ENCODE results near the gene PIK3CG. TPM values are rescaled to one million over a fixed set of nuclear protein-coding genes. Genes with fewer than 3 reads are reported as not detected.
"Not testable (repeated sequence)": the region's sequence is repeated elsewhere in the genome, so short reads cannot be mapped to it uniquely, and the experiment has no call there.

Gene PIK3CG
- total RNA-seq, 4 donors from 2014 or later = 4.5 to 15.6 (median 7.3) TPM

- no peak for DNase-seq (ENCODE audit: low spot score)
- no peak for ATAC-seq (ENCODE audit: low FRiP score)
- no peak for TF ChIP-seq CTCF (IDR thresholded peaks at IDR 0.05)
These were observed 50.3 kb downstream of the PIK3CG start for GRCh38 chr7:106915407-106915806.

DNA sequence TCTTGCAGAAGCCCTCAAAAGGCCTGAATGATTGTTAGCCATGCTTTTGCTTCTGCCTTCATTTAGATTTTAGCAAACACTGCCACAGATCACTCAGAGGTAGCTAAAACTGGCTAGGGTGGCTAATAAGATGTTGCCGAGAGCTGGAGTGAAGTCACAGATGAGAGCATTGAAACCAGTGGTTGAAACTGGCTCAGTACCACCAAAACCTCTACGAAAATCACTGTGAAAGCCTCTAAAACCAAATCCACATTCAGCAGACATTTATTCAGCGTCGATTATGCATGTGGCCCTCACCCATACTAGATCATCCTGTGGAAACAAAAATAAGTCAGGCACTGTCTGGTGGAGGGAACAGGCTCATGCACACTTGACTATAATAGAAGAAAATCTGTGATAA, 50.8 kb downstream of the PIK3CG start:
- DNase-seq (ENCODE audit: low spot score) (no peak), ATAC-seq (ENCODE audit: low FRiP score) (no peak)
- no peak for TF ChIP-seq CTCF (IDR thresholded peaks at IDR 0.05)

- ATAC-seq (ENCODE audit: low FRiP score) (no peak), DNase-seq (ENCODE audit: low spot score) (no peak)
- TF ChIP-seq CTCF (IDR thresholded peaks at IDR 0.05) = no peak
These were observed 51.6 kb downstream of the PIK3CG start for GRCh38 chr7:106916679-106917078.

DNA sequence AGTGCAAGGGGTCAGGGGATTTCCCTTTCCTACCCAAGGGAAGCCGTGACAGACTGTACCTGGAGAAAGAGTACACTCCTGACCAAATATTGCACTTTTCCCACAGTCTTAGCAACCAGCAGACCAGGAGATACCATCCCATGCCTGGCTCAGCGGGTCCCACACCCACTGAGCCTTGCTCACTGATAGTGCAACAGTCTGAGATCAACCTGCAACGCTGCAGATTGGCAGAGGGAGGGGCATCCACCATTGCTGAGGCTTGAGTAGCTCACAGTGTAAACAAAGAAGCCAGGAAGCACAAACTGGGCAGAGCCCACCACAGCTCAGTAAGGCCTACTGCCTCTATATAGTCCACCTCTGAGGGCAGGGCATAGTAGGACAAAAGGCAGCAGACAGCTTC, 53.9 kb downstream of the PIK3CG start:
- ATAC-seq (ENCODE audit: low FRiP score) = no peak
- TF ChIP-seq CTCF (IDR thresholded peaks at IDR 0.05) = no peak

GRCh38 chr7:106924468-106924867, 59.4 kb downstream of the PIK3CG start:
- not testable (repeated sequence) for ATAC-seq (ENCODE audit: low FRiP score); DNase-seq (ENCODE audit: low spot score)

More for the DNA sequence above, 53.9 kb downstream of the PIK3CG start:
- no peak for DNase-seq (ENCODE audit: low spot score)

GRCh38 chr7:106926892-106927291, 61.8 kb downstream of the PIK3CG start:
- ATAC-seq (ENCODE audit: low FRiP score) (no peak), DNase-seq (ENCODE audit: low spot score) (no peak)
- no peak for TF ChIP-seq CTCF (IDR thresholded peaks at IDR 0.05)

GRCh38 chr7:106927536-106927935, 62.5 kb downstream of the PIK3CG start:
- DNase-seq (ENCODE audit: low spot score) (no peak), ATAC-seq (ENCODE audit: low FRiP score) (no peak)
- TF ChIP-seq CTCF (IDR thresholded peaks at IDR 0.05) = no peak

GRCh38 chr7:106929616-106930015, 64.5 kb downstream of the PIK3CG start:
- ATAC-seq (ENCODE audit: low FRiP score); DNase-seq (ENCODE audit: low spot score): not testable (repeated sequence)
